ENCODE results near the gene FLT3. TPM values are rescaled to one million over a fixed set of nuclear protein-coding genes. Genes with fewer than 3 reads are reported as not detected.

Gene FLT3
- total RNA-seq, 1 donor, result not detected

GRCh38 chr13:27973961-27974662 lies 126.3 kb downstream of the FLT3 start:
- TF ChIP-seq CTCF (IDR thresholded peaks at IDR 0.05; ENCODE audit: insufficient read depth, low read depth, low read length), result no peak
- DNase-seq (ENCODE audit: low read depth), result no peak
- H3K4me3 ChIP-seq (ENCODE audit: low read depth, low read length), result no peak overlapping the region

DNA sequence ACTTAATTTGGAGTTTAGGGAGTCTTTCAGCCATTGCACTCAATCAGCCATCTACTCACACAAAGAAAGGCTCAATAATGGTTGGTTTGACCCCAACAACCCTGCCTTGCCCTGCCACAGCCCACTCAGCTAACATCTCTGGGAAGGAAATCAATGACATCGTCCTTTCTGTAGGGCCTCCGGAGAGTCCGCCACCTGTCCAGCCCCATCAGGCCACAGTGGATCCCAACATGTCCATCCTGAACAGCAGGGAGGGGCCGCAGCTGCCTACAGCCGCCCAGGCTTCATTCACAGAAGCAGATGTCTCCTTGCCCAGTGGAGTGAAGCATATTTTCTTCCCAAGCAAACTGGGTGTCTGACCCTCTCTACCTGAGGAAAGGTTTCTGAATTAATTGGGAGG lies 127.1 kb downstream of the FLT3 start:
- TF ChIP-seq CTCF (IDR thresholded peaks at IDR 0.05; ENCODE audit: insufficient read depth, low read depth, low read length), result no peak
- H3K4me3 ChIP-seq (ENCODE audit: low read depth, low read length), result no peak overlapping the region
- no peak for DNase-seq (ENCODE audit: low read depth)

GRCh38 chr13:27972478-27972820 lies 127.9 kb downstream of the FLT3 start:
- DNase-seq (ENCODE audit: low read depth), result no peak
- no peak overlapping the region for H3K4me3 ChIP-seq (ENCODE audit: low read depth, low read length)
- TF ChIP-seq CTCF (IDR thresholded peaks at IDR 0.05; ENCODE audit: insufficient read depth, low read depth, low read length), result no peak

- no peak overlapping the region for H3K4me3 ChIP-seq (ENCODE audit: low read depth, low read length)
- no peak for DNase-seq (ENCODE audit: low read depth)
- TF ChIP-seq CTCF (IDR thresholded peaks at IDR 0.05; ENCODE audit: insufficient read depth, low read depth, low read length), result no peak
Measured at GRCh38 chr13:27971776-27972477, 128.4 kb downstream of the FLT3 start.

GRCh38 chr13:27971236-27971645 lies 129.1 kb downstream of the FLT3 start:
- no peak for DNase-seq (ENCODE audit: low read depth)
- no peak for TF ChIP-seq CTCF (IDR thresholded peaks at IDR 0.05; ENCODE audit: insufficient read depth, low read depth, low read length)

GRCh38 chr13:27970382-27971235 lies 129.8 kb downstream of the FLT3 start:
- no peak overlapping the region for H3K4me3 ChIP-seq (ENCODE audit: low read depth, low read length)
- DNase-seq (ENCODE audit: low read depth), result no peak

More at GRCh38 chr13:27971236-27971645, 129.1 kb downstream of the FLT3 start:
- no peak overlapping the region for H3K4me3 ChIP-seq (ENCODE audit: low read depth, low read length)

More at GRCh38 chr13:27970382-27971235, 129.8 kb downstream of the FLT3 start:
- no peak for TF ChIP-seq CTCF (IDR thresholded peaks at IDR 0.05; ENCODE audit: insufficient read depth, low read depth, low read length)

All from fibroblast of villous mesenchyme (primary cell).